ENCODE results near the gene MPPED2.

Gene MPPED2

GRCh38 chr11:30608534-30608933 lies 22.4 kb upstream of the MPPED2 start:
- TF ChIP-seq CTCF (IDR thresholded peaks at IDR 0.05; ENCODE audit: low read depth, low read length), result no peak
- in situ Hi-C loops (cut with HindIII; ENCODE audit: low sequenced_read_pairs), result no loop called here
- H3K4me3 ChIP-seq (ENCODE audit: low read depth, low read length), result no peak overlapping the region
- DNase-seq (ENCODE audit: low read depth, low spot score), result no peak

GRCh38 chr11:30605036-30605605 lies 19.0 kb upstream of the MPPED2 start:
- no peak for DNase-seq (ENCODE audit: low read depth, low spot score)
- no peak overlapping the region for H3K4me3 ChIP-seq (ENCODE audit: low read depth, low read length)
- in situ Hi-C loops (cut with HindIII; ENCODE audit: low sequenced_read_pairs), result no loop called here
- TF ChIP-seq CTCF (IDR thresholded peaks at IDR 0.05; ENCODE audit: low read depth, low read length), result no peak

GRCh38 chr11:30603357-30603756 lies 17.2 kb upstream of the MPPED2 start:
- no peak for DNase-seq (ENCODE audit: low read depth, low spot score)
- in situ Hi-C loops (cut with HindIII; ENCODE audit: low sequenced_read_pairs), result no loop called here
- no peak for TF ChIP-seq CTCF (IDR thresholded peaks at IDR 0.05; ENCODE audit: low read depth, low read length)
- H3K4me3 ChIP-seq (ENCODE audit: low read depth, low read length), result no peak overlapping the region

GRCh38 chr11:30596832-30597231 lies 10.7 kb upstream of the MPPED2 start:
- no peak for TF ChIP-seq CTCF (IDR thresholded peaks at IDR 0.05; ENCODE audit: low read depth, low read length)
- in situ Hi-C loops (cut with HindIII; ENCODE audit: low sequenced_read_pairs), result no loop called here
- no peak overlapping the region for H3K4me3 ChIP-seq (ENCODE audit: low read depth, low read length)
- DNase-seq (ENCODE audit: low read depth, low spot score), result no peak

- TF ChIP-seq CTCF (IDR thresholded peaks at IDR 0.05; ENCODE audit: low read depth, low read length), result no peak
- no peak for DNase-seq (ENCODE audit: low read depth, low spot score)
- no peak overlapping the region for H3K4me3 ChIP-seq (ENCODE audit: low read depth, low read length)
- in situ Hi-C loops (cut with HindIII; ENCODE audit: low sequenced_read_pairs), result no loop called here
Observed at GRCh38 chr11:30595934-30596333, 9.8 kb upstream of the MPPED2 start.

- in situ Hi-C loops (cut with HindIII; ENCODE audit: low sequenced_read_pairs), result no loop called here
- no peak for TF ChIP-seq CTCF (IDR thresholded peaks at IDR 0.05; ENCODE audit: low read depth, low read length)
- no peak for DNase-seq (ENCODE audit: low read depth, low spot score)
Observed at GRCh38 chr11:30594646-30595411, 8.7 kb upstream of the MPPED2 start.

More at GRCh38 chr11:30594646-30595411, 8.7 kb upstream of the MPPED2 start:
- no peak overlapping the region for H3K4me3 ChIP-seq (ENCODE audit: low read depth, low read length)
